Fibroblast of skin of right quadriceps (primary cell): ENCODE measurements around the gene SSTR3.

Experiments used
- DNase-seq: peaks from one replicate; pipeline ENCODE4 v3.0.0-alpha.2; 2013

SSTR3 gene

DNA sequence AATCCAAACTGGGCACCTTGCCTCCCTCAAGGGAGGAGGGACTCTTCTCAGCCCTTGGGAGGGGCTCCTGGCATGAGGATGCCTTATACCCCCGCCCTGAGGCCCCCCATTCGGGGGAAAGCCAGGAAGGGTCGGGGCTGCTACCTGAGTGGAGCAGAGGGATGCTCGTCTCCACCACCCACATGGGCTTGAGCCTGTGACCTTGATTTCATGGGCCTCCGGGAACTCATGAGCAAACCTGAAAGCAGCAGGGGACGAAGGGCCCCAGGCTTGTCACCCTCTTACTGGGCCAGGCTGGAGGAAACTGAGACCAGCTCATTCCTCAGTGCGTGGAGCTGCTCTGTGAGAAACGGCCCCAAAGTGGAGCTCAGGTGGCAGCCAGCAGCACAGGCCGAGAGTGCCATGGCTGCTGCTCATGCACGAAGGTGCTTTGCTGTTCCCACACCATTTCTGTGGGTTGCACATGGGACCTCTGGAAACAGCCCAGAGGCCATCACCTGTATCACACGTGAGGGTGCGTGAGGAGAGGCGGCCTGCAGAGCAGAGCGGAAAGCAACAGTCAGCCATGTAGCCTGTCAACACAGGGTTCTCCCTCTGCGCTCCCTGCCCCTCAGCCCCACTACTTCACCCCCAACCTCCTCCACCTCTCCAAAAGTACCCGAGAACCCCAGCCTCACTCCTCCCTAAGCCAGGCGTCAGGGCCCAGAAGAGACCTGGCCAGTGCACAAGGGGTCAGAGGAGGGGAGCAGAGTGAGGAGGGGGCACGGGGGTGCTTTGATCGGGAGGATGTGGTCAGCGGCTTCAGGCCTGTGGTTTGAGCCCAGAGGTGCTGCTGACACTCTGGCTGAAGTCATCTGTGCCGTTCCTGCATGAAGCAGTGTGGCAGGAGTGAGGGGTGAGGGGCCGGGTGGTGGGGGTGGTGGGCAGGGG, 48.4 kb downstream of the SSTR3 start:
- no peak for DNase-seq

DNA sequence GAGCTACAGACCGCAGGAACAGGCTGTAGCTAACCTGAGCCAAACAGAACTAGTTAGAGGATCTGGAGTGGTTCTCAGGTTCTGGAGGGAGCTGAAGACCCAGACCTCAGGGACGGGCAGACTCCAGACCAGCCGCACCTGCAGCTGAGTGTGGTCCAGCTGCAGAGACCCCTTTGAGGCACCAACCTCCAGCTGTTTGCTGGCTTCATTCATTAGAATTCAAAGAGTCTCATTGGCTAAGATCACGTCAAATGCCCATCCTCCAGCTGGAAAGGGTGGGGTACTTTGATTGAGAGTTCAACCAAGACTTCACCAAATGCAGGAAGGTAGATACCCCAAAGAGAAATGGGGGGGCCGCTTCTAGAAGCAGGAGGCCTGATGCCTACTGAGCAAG, 49.2 kb downstream of the SSTR3 start:
- no peak for DNase-seq

DNA sequence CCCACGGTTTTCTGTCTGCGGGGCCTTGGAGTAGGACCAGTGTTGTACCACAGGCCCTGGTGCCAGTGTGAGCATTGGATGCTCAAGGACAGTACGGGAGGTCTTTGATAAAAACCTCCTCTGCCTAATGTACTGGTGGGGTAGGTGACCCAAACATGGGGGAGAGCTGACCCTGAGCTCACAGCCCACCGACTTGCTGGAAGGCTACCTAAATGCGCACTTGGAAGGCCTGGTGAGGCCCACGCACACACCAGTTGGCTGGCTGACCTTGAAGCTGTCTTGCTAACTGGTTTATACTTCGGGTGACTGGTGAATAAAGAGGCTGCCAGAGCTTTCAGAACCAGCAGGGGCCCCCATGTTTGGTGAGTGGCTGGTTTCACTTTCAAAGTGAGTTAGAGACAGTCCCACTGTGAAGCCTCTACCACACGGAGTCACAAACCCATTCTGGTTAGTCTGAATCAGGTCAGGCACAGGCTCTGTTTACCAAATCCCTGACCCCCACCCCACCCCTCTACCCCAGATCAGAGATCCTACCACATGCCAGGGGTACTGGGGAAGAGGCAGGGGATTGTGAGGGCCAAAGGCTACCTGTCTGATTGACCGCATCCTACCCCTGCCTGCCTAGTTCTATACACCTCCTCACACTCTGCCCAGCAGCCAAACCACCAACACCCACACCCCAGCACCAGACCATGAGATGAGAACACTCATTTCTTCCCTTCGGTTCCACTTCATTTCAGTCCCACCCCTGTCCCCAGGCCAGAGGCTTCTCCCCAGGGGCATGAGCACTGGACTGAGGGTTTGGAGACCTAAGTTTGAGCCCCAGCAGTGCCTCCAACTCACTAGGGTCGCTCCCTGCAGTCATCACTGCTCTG, 49.8 kb downstream of the SSTR3 start:
- DNase-seq = no peak

DNA sequence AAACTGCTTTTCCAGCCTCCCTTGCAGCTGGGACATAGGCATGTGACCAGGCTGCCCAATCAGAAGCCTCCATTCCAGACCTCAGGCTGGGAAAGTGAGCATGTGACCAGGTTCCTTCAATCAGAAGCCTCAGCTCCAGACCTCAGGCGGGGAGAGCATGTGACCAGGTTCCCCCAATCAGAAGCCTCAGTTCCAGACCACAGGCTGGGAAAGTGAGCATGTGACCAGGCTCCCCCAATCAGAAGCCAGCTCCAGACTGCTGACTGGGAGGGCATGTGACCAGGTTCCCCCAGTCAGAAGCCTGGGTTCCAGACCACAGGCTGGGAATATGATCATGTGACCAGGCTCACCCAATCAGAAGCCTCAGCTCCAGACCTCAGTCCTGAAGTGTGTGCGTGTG, 50.8 kb downstream of the SSTR3 start:
- DNase-seq = no peak

DNA sequence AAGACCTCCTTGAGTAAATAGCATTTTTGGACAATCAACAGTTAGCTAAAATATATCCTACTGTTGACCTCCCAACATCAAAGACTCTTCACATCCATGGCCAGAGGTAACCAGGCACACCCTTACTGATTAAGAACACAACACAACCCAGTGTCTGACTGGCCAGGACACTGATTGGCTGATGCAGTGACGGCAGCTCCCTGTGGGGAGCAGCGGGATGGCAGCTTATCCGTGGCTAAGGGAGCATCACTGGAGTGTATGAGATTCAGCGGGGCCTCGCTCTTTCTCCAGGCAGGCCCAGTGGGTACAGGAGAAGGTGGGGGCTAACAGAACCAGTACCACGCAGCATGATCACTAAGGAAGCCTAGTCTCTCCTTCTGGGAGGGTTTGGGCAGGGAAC, 52.2 kb downstream of the SSTR3 start:
- DNase-seq = no peak

DNA sequence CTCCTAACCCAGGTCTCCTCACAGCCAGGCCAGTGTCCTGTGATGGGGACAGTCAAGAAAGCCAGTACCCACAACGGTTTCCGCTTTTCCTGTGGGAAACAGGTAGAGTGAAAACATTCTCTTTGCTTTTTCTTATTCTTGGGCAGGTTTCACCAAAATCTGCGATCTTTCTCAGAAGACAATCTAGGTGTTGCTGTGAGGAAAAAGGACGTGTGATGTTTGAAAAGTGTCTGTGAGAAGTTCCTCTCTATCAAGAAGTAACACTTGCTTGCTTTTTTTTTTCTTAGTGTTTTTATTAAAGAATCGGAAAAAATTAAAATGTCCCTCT, 53.4 kb downstream of the SSTR3 start:
- no peak for DNase-seq

DNA sequence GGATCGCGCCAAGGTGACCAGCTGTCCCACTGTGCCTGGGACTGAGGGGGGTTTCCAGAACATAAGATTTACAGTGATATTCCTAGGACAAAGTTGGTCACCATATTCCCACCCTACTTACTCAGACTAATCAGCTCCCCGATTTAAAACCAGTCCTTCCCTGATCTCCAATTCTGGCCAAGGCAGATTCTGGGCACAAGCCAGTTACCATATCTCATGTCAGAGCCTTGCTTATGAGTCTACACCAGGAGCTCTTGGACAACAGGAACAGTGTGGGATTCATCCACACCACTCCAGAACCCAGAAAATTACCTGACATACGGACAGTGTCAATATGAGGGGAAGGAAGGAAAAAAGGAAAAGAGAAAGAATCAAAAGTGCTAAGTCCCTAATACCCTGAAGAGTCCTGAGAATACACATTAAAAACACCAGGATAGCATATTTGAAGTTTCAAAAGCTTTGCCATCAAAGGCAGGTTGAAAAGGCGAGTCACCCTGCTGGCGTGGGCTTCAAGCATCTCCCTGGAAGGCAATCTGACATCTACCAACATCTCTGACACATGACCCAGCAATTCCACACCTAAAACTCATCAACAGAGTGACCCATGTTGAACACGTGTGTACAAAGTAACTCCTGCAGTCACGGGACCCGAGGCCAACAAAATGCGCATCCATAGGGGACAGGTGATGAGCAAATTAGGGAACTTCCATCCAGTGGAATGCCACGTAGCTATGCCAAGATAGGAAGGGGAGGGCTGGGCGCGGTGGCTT, 54.6 kb downstream of the SSTR3 start:
- DNase-seq = peak; percentile 35

DNA sequence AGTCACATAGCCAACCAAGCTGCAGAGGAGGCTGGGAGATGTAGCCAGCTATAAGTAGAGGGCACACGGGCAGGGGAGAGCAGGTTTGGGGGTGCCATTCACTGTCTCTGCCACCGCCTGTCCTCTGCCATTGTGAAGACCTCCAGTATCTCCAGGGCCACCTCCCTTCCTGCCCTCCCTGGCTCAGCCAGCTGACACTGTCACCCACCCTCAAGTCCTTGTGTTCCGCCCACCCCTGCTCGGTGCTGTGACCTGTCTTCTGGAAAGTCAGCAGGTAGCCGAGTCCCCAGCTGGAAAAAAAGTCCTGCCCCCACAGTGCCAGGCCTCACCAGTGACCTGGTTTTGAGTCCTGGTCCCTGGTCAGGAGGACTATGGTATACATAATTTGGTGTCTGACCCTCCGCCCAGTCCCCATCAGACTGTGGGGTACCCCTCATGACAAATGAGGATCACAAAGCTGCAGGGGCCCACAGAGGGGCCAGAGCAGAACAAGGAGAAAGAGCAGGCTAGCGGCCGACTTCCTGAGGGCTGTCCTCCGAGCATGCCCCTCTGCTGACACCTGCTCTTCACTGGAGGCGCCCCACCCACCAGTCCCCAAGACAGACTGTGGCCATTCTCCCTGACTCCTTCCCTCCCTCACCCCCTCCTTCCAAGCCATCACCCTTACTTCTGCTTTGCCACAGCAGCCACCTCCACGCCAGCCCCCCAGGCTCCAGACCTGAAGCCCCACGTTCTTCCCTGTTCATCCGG, 55.4 kb downstream of the SSTR3 start:
- DNase-seq = no peak

DNA sequence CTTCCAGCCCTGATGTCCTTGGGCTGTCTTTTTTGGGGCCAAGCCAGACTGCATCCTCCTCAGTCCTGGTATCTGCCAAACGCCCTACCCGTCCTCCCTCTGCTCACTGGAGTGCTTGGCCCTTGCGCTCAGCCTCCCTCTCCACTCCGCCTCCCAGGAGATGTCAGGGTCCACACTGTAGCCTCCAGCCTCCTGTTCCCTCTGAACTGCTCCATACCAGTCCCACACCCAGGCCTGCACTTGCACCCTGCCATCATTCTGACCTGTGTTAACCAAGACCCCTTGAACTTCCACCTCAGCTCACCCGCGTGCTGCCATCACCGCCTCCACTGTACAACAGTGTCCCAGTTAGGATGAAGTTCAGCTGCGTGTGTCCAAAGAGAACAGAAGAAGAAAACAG, 56.3 kb downstream of the SSTR3 start:
- no peak for DNase-seq

DNA sequence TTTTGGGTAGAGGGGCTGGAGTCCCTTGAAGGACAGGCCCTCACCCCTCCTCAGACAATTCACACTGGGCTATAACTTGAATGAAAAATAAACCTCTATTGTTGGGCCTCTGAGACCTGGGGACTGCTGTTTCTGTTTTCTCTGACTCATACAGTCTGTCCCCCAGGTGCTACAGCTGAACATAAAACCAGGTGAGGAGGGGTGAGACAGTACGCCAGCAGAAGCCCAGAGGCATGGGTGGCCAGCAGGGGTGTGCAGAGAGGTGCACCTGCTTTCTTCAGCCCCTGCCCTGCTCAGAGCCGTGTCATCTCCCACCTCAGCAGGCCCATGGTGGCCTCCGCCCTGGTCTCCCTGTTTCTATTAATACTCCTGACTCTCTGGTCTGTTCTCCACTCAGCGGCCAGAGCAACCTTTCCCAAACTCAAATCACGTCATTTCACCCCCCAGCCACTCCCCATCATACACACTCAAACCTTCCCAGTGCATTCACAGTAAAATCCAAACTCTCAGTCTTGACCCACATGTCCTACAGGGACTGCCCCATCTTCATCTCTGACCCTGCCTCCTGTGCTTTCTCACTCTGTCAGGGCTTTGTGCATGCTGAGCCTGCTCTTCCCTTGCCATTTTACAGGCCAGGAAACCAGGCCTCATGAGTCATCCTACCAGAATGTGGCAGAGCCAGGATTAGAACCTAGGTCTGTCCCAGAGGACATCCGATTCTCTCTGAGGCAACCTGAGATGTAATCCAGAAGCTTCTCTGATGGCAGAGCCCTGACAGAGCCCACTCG, 57.2 kb downstream of the SSTR3 start:
- DNase-seq = no peak
